ENCODE measurements around the gene PRPF31. TPM values are rescaled to one million over a fixed set of nuclear protein-coding genes. Genes with fewer than 3 reads are reported as not detected.

PRPF31 gene
- total and polyA plus RNA-seq, 9 of the 15 experiments (the other 6 are each of a cell fraction or from before 2014, with no cell fraction given): 5.8 to 92.2 (median 69.2) TPM

GRCh38 chr19:54160182-54160811, 44.7 kb downstream of the PRPF31 start:
- H4K20me1 ChIP-seq (replicated peaks; ENCODE audit: control insufficient read depth, insufficient read depth, low read length): 0 out of 2 replicates have a peak, but pooled peaks cover 7% of the 10 kb centered on the region
- H3K27ac ChIP-seq (ENCODE audit: extremely low read depth, low read depth, low read length): peak overlapping the region; percentile 81
- H3K36me3 ChIP-seq (ENCODE audit: control insufficient read depth, insufficient read depth, low read length): peaks cover 30% of the 10 kb centered on the region
- H3K4me2 ChIP-seq (ENCODE audit: insufficient read depth, low read length): peak overlapping the region; percentile 95
- WGBS (ENCODE audit: insufficient coverage, low coverage, missing lambda C conversion rate): under 1% methylated on average over 25 of the region's 28 CpGs
- peak overlapping the region; percentile 84 to 94 for H3K9ac ChIP-seq (ENCODE audit: insufficient read depth in 1 of 2, low read depth in 2 of 2, low read length in 2 of 2)
- H3K79me2 ChIP-seq (ENCODE audit: control insufficient read depth, insufficient read depth, low read length): peaks cover 18% of the 10 kb centered on the region; the same call in 2 of the 3 replicates
- DNase-seq (ENCODE audit: extremely low read depth in 1 of 4, low spot score in 3 of 4): peak in 3 of 4 experiments; percentile 50 to 57 (median 57)
- CTCF ChIA-PET (ENCODE audit: low intra/inter-chr PET ratio): no interaction called here
- intact Hi-C loops (cut with micrococcal nuclease) (no loop called here), in situ Hi-C loops (cut with MboI) (loop anchor here (5.0 kb wide), 1 partner anchor 67 kb away; no protein-coding TSS in a partner anchor)
- no peaks in the 10 kb centered on the region for H3K27me3 ChIP-seq (ENCODE audit: control insufficient read depth in 2 of 2, insufficient read depth in 2 of 2, low read length in 2 of 2)
- H3K9me1 ChIP-seq (ENCODE audit: control insufficient read depth, insufficient read depth, low read length): no peaks in the 10 kb centered on the region
- ATAC-seq: no peak
- H3K4me3 ChIP-seq: peak overlapping the region; percentile 69
- H3K4me1 ChIP-seq (replicated peaks in 1 of 2; ENCODE audit: control insufficient read depth in 2 of 2, insufficient read depth in 2 of 2, low read length in 2 of 2): peaks cover 21 to 50% of the 10 kb centered on the region in 2 experiments
- peak overlapping the region; percentile 97 for H2AFZ ChIP-seq (ENCODE audit: low read depth, low read length)
- BruUV-seq (replicated peaks): TSS peak; percentile 90
- FAIRE-seq: peak; percentile 57
- H3K9me3 ChIP-seq (replicated peaks; ENCODE audit: control insufficient read depth, insufficient read depth, low read depth, low read length): no peaks in the 10 kb centered on the region
- POLR2A ChIA-PET: interaction anchor here (0.6 to 3.1 kb wide), 9 partner anchors 10 to 97 kb away, joined by 3 to 18 read pairs (median 5); partner anchors contain the start of genes CNOT3, LILRB5, MBOAT7 and PRPF31
- TF ChIP-seq TEAD4 (IDR thresholded peaks at IDR 0.05; ENCODE audit: low read length): no peak
- 0 out of 2 replicates have a peak, but pooled peaks have one; percentile 64 for TF ChIP-seq TEAD4 (CRISPR knock-in tag; IDR thresholded peaks at IDR 0.05; ENCODE audit: borderline replicate concordance)
- 0 out of 2 replicates have a peak, but pooled peaks have one; percentile 39 for TF ChIP-seq ZNF282 (CRISPR knock-in tag; IDR thresholded peaks at IDR 0.05)
- peak; percentile 44 for TF ChIP-seq ZFX (CRISPR knock-in tag; IDR thresholded peaks at IDR 0.05)
- peak; percentile 73 for TF ChIP-seq SAP30 (IDR thresholded peaks at IDR 0.05; ENCODE audit: borderline replicate concordance, insufficient read depth, low read depth, low read length, poor library complexity, severe bottlenecking)
- peak; percentile 41; the same call in 1 of the 2 replicates for TF ChIP-seq NR2C1 (IDR thresholded peaks at IDR 0.05)
- peak; percentile 42; the same call in 1 of the 2 replicates for TF ChIP-seq NR2C1 (tag; IDR thresholded peaks at IDR 0.05)
- peak; percentile 70; the same call in 1 of the 2 replicates for TF ChIP-seq ZBTB7A (IDR thresholded peaks at IDR 0.05; ENCODE audit: borderline replicate concordance, control insufficient read depth, low read depth, low read length)
- TF ChIP-seq ARHGAP35 (IDR thresholded peaks at IDR 0.05; ENCODE audit: partially characterized antibody): peak; percentile 75
- no peak for TF ChIP-seq NEUROD1 (IDR thresholded peaks at IDR 0.05; ENCODE audit: borderline replicate concordance, low read depth, low read length, partially characterized antibody)
- no peak for TF ChIP-seq NCOA4 (IDR thresholded peaks at IDR 0.05; ENCODE audit: partially characterized antibody)
- TF ChIP-seq POLR2B (IDR thresholded peaks at IDR 0.05; ENCODE audit: low read depth, partially characterized antibody): peak; percentile 60
- no peak for TF ChIP-seq NR2C2 (CRISPR knock-in tag; IDR thresholded peaks at IDR 0.05)
- TF ChIP-seq NR2C2 (tag; IDR thresholded peaks at IDR 0.05): 0 out of 2 replicates have a peak, but pooled peaks have one; percentile 24
- TF ChIP-seq TEAD1 (CRISPR knock-in tag; IDR thresholded peaks at IDR 0.05): peak in 1 of 2 experiments; percentile 52; a peak in 1 of 4 replicates
- TF ChIP-seq CREM (IDR thresholded peaks at IDR 0.05; ENCODE audit: low read depth): 0 out of 2 replicates have a peak, but pooled peaks have one; percentile 5
- TF ChIP-seq ARNT (IDR thresholded peaks at IDR 0.05): no peak
- TF ChIP-seq NKRF (IDR thresholded peaks at IDR 0.05; ENCODE audit: borderline replicate concordance): peak; percentile 49; the same call in 1 of the 2 replicates
- no peak for TF ChIP-seq CHD1 (IDR thresholded peaks at IDR 0.05; ENCODE audit: low read length)
